GM21447 (cell line): Measurements from ENCODE around the gene LAMC1.

Experiments used
- ATAC-seq: cut with Tn5 transposase; IDR thresholded peaks from one replicate; pipeline ENCODE4 v1.9.1; 2021; ENCODE audit not compliant: unreplicated experiment

The LAMC1 gene

DNA sequence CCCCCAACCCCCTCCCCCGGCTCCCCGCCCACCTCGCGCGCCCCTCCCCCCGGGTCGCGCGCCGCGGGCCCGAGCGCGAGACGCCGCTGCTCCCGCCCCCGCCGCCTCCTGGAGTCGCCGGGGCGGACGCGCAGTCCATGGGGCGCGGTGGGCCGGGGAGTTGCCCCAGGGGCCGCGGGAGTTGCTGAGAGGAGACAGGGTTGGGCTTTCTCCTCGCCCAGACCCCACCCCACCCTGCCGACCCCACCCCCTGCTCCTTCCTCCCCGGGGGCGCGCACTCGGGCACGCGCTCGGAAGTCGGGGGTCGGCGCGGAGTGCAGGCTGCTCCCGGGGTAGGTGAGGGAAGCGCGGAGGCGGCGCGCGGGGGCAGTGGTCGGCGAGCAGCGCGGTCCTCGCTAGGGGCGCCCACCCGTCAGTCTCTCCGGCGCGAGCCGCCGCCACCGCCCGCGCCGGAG, at the start of gene LAMC1:
TSS of gene LAMC1 (plus strand) at position 275 of the 455 bp plus-strand sequence. CDS start 297 bp downstream, outside the sequence.
- ATAC-seq = peak; percentile 21

DNA sequence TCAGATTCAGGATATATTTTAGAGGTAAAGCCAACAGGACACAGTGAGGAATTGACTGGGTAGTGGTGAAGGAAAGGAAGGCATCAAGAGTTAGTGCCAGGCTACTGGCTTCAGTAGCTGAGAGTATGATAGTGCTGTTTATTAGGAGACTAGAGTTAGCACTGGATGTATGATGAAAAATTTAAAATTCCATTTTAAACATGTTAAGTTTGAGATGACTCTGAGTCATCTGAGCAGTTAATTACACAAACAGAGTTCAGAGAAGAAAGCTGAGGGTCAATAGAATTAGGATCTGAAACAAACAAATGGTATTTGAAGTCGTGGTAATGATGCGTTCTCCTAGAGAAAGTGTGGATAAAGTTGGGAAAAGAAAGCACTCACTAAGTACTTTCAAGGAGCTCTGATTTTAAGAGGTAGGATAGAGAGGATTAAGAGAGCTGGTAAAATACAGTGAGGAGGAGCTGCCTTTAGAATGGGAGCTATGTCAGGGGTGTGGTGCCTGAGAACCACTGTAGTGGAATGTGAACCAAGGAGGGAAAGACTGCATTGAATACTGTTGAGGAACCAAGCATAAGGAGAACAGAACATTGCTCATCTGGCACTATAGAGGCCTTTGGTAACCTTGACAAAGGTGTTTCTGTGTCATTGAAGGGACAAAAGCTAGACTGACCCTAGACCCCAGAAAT, 48.6 kb upstream of the LAMC1 start:
- ATAC-seq = no peak

DNA sequence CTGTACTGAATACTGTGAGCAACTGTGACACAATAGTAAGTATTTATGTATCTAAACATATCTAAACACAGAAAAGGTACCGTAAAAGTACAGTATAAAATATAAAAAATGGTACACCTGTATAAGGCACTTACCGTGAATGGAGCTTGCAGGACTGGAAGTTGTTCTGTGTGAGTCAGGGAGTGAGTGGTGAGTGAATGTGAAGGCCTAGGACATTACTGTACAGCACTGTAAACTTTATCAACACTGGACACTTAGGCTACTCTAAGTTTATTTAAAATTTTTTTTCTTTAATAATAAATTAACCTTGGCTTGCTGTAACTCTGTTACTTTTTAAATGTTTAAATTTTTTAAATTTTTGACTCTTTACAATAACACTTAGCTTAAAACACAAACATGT, 45.7 kb upstream of the LAMC1 start:
- no peak for ATAC-seq

DNA sequence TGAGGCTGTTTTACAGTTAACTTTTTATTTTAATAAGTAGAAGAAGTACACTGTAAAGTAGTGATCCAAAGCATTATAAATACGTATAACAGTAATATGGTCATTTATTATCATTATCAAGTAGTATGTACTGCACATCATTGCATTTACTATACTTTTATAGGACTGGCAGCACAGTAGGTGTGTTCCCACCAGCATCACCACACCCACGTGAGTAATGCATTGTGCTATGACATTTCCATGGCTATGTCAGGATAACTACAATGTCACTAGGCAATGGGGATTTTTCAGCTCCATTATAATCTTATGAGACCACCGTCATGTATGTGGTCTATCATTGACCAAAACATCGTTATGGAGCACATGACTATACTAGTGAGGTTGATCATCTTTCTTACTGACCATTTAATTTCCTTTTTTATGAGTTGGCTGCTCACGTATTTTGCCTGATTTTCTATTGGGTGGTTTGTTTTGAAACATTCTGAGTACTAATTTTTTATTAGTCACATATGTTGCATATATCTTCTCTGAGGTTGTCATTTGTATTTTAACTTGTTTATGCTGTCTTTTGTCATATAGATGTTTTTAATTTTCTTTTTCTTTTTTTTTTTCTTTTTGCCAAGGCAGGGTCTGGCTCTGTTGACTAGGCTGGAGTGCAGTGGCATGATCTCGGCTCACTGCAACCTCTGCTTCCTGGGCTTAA, 44.9 kb upstream of the LAMC1 start:
- no peak for ATAC-seq

DNA sequence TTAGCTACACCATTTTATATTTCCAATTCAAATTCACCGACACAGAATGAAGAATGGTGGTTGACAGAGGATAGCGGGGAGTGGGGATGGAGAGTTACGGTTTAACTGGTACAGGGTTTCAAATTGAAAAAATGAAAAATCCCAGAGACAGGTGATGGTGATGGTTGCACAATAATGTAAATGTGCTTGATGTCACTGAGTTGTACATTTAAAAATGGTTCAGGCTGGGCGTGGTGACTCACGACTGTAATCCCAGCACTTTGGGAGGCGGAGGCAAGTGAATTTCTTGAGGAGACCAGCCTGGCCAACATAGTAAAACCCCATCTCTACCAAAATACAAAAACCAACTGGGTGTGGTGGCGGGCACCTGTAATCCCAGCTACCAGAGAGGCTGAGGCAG, 39.1 kb upstream of the LAMC1 start:
- ATAC-seq = no peak

DNA sequence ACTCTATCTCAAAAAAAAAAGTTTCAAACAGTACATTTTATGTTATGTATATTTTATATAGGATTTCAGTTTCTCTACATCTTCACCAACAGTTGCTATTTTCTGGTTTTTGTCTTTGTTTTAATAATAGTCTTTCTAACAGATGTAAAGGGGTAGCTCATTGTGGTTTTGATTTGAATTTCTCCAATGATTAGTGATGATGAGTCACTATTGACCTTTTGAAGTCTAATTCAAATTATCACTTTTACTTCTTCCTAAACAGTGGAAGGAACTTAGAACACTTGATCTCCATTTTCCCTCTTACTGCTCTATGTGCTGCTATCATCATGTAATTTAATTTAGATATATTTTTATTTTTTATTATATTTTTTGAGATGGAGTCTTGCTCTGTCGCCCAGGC, 38.6 kb upstream of the LAMC1 start:
- no peak for ATAC-seq

DNA sequence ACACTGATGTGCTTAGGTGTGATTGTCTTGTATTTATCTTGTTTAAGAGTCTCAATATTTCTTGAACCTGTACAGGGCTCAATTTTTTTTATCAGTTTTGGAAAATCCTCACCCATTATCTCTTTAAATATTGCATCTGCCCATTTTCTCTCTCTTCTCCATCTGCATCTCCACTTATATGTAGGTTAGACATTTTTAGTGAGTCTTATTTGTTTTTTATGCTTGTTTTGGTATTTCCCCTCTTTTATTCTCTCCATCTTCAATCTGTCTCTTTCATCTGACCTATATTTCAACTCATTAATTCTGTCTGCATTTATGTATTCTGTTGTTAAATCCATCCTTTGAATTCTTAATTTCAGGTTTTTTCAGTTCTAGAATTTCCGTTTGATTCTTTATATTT, 37.3 kb upstream of the LAMC1 start:
- ATAC-seq = no peak

DNA sequence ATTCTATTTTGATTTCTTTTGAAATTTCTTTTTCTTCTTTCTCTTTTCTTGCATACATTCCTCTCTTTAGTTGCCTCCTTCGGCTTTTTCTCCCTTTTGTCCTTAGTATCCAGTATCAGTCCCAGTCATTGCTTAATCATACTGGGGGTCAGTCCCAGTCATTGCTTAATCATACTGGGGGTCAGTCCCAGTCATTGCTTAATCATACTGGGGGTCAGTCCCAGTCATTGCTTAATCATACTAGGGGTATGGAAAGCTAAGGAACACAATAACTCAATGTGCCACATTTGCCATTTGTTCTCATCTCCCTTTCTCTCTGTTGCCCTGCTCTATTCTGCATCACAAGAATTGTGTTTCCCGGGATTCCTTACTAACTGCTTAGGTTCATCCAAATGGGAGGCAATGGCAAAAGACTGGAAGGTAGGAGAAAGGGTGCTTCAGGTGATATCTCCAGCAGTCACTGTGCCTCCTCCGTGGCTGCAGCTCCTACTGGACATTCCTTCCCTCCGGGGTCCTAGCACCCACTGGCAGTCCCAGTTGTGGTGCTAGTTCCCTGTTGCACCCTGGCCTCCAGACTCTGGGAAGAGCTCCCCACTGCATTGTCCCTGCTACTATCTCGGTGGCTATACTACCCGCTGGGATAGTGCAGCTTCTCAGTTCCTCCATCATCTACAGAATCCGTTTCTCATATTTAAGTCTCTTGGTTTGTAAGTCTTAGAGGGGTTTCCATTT, 32.6 kb upstream of the LAMC1 start:
- ATAC-seq = no peak

DNA sequence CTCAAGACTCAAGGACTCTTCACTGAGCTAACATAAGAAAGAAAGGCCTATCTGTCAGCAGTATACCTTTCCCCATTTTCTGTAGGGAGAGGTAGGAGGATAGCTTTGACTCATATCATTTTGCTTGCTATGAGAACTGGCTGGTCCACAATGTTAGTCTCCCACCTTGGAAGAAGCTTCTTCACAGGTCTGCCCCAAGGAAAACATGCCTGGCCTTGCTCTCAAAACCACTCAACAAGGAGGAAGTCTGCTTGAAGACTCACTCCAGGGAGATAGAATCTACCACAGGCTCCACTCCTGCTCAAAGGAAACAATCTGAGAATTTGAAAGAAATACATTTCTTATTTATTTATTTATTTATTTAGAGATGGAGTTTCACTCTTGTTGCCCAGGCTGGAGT, 29.5 kb upstream of the LAMC1 start:
- ATAC-seq = no peak

DNA sequence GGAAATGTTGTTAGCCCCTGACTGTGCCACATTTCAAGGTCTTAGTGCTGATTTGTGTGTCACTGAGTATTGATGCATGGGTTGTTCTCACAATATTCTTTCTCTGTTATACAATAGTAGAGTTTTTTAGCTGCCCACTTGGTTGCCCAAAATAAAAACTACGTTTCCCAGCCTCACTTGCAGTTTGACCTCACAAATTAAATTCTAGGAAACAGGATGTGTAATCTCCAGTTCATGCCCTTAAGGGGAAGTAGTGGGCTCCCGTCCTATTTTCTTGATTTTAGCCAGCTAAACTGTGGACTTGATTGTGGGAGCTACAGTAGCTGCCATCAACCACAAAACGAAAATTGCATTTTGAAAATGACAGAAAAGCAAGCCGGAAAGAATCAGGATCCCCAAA, 27.3 kb upstream of the LAMC1 start:
- no peak for ATAC-seq

DNA sequence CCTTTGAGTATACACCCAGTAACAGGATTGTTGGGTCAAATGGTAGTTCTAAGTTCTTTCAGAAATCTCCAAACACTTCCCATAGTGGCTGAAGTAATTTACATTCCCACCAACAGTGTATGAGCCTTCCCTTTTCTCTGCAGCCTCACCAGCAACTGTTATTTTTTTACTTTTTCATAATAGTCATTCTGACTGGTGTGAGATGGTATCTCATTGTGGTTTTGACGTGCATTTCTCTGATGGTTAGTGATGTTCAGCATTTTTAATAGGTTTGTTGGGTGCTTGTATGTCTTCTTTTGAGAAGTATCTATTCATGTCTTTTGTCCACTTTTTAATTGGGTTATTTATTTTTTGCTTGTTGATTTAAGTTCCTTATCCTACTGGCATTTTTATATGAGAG, 26.4 kb upstream of the LAMC1 start:
- no peak for ATAC-seq

DNA sequence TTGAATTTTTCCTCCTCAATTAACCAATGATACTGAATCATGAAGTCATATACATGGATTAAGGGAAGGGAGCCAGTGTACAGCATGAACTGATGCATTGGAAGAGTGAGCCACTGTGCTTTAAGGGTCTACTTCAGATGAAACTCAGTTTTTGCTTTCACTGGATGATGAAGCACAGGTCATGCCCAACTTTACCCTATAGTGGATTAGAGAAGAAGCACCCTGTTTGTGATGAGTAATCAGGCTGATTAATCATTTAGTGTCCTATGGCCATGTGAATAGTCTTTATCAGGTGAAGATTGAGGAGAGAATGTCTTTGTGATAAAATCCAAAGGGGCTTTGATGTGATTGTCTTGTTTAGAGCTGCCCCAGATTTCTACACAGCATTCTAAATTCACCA, 24.7 kb upstream of the LAMC1 start:
- no peak for ATAC-seq

DNA sequence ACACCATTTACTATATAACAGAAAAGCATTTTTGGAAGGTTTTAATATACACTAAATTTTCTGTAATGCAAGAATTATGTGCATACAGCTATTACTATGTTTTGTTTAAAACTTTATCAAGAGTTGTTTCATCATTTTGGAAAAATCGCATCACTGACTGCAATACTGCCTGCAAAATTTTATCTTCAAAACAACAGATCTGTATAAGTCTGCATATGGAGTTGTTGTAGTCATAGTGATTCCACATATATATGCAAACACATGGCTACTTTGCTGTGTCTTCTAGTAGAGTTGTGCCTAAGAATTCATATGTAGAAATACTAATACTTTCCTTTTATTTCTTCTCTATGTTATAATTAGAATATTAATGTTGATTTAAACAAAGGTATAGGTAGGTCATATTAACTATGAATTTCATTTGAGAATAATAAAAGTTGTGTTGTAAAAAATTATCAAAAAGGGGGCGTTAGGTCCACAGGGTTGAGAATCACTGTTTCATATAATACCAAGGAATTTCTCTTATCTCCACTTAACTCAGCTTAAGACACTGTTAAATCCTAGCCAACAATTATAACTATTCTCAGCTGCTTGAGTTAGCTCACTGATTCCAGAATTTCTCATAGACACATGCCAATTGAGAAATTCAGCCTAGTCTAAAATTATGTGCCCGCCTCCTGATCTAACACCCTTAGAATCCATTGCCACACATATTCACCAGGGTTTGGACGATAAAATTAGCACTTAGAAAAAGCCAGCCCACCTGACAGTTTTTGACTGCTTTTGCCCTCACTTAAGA, 22.9 kb upstream of the LAMC1 start:
- ATAC-seq = no peak

DNA sequence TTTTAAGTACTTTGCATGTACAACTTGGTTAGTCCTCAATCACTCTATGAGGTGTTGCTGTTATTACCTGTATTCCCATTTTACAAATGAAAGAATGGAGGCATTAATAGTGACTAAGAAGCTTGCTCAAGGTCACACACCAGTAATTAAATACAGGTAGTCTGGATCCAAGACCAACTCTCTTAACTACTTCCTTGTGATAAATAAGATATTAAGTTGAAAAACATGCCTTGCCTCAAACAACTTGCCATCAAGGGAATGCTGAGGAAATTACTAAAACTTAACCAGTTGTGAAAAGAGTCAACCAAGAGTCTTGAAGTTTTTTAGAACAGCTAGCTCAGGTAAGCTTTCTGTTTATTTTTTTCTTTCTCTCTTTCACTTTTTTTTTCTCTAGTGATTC, 21.0 kb upstream of the LAMC1 start:
- no peak for ATAC-seq

DNA sequence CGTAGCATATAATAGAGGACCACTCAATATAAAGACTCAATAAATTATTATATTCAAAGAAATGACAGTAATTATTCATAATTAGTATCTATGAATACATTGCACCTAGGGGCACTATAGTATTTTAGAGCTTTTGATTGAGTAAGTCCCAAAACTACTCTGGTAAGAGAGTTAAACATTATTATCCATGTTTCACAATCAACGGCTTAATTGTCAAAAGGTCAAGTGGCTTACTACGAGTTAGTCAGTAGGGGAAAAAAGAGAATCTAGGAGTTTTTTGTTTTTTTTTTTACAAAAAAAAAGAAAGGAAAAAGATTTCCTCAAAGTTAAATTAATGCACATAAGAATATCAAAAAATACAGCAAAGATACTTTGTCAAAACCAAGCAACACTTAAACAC, 20.4 kb upstream of the LAMC1 start:
- no peak for ATAC-seq

DNA sequence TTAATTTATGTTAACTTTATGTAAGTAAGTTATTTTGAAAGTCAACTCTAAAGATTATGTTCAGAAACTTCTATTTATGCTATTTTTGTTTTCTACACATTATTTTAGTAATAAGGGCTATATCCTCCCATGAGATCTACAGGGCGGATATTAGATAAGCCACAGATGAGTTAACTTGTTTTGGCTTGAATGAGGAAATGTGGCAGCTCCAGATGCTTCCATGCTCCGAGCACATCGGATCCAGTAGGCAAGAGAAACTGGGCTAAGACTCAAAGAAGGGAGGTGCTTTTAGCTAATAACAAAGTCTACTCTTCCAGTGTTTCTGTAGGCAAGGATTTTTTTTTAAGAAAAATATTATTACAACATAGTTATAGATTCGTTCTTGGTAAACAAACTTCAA, 20.0 kb upstream of the LAMC1 start:
- ATAC-seq = no peak

DNA sequence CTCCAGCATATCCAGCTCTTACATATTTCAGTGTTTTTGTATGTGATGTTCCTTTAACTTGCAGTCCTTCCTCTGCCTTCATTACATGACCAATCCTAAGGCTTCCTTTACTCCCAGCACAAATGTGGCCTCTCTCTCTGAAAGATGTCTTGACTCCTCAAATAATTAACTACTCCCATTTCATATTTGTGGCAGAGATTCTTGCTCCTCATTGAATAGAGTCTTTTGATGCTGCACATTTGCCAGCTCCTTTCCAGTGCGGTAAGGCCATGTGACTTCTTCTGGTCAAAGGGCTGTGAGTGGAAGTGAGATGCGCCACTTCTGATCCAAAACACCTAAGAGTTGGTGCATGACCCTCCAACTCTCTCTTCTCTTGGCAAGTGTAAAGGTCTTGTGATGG, 19.1 kb upstream of the LAMC1 start:
- no peak for ATAC-seq

DNA sequence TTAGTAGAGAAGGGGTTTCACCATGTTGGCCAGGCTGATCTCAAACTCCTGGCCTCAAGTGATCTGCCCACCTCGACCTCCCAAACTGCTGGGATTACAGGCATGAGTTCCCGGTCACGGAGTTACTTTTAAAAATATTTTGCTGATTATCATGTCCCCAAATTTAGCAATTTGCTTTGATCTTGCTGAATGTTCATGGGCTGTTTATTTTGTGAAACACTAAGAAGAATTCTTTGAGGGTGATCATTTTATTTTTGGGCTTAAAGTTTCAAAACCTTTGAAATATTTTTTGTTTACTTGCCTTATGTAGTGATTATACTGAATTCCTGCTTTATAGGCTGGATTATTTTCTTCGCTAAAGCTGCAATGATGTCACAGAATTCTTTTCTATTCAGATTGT, 11.4 kb upstream of the LAMC1 start:
- no peak for ATAC-seq

DNA sequence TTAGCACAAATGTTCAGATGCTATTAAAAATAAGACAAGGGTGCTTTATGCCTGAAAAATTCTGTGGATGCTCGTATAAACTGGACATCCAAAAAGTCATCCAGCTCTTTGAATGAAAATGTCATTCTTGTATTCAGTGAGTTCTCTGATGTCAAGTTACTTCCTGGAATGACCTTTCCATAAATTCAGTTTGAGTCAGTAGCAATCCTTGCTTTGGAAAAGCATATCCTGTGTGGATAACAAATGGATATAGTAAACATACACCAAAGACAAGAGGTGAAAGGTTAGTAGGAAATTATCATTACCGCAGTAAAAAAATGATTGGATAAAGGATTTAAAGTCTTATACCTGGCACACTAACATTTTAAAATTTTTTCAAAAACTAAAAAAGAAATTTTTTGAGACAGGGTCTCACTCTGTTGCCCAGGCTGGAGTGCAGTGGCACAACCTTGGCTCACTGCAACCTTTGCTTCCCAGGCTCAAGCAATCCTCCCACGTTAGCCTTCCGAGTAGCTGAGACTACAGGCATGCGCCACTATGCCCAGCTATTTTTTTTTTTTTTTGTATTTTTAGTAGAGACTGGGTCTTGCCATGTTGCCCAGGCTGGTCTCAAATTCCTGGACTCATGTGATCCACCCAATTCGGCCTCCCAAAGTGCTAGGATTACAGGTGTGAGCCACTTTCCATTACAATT, 10.8 kb upstream of the LAMC1 start:
- no peak for ATAC-seq

DNA sequence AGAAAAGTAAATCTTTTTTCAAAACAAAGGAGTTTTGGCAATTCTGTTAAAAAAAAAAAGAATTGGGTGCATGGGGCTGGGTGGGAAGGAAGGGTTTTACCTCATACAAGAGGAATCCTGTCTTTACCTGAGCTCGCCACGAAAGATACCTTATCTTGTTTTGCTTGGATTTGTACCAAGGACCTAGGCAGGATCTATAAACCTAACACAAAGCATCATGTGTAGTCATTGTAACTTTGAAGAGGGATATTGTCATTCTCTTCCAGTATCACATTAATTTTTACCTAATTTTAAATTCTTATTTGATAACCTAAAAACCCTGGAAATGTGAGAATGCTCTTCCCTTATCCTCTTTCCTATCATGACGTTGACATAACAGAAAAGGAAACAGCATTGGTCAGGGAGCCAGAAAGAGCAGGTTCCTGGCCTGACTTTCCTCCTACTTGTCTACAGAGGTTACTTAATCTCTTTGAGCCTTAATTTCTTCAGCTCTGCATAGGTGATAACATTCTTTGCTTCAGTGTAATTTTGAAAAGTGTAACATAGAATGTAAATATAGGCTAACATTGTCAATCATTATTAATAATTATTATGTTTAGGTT, 4.0 kb upstream of the LAMC1 start:
- ATAC-seq = no peak
